GM12864 (cell line): ENCODE data around the gene VRK2.
"Not testable (repeated sequence)": the region's sequence is repeated elsewhere in the genome, so short reads cannot be mapped to it uniquely, and the experiment has no call there.

Experiments
- DNase-seq: peaks from one replicate; pipeline ENCODE4 v3.0.0-alpha.2; 2011; ENCODE audit warnings: low read depth
- H3K4me3 ChIP-seq: 2 replicates; pipeline ENCODE4 v1.5.1; 2011; ENCODE audit warnings: mild to moderate bottlenecking, low read depth, low read length, control low read depth
- TF ChIP-seq, protein P1 (sequence below): IDR thresholded peaks from 2 replicates; pipeline ENCODE4 v1.5.1; 2011; ENCODE audit warnings: low read depth, mild to moderate bottlenecking, moderate library complexity, low read length, control low read depth, inconsistent platforms; ENCODE audit errors: missing control alignments

VRK2 gene

DNA sequence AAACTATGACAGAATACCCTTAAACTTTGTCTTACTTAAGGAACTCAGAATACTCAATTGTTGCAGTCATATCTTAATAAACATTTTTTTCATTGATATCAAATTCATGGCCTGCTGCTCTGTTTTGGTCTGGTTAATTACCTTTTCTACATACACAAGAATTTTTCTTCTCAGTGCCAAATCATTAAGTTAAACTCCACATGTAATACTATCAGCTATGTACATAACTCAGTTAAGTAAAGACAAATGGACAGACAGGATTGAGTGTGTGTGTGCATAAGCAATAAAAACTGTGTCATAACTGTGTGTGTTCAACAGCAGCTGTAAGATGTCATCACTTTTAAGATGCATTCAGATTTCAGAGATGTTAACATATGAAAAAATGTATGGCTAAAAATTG, 34.4 kb downstream of the VRK2 start:
- no peak for DNase-seq
- no peak overlapping the region for H3K4me3 ChIP-seq
- TF ChIP-seq, protein P1, sequence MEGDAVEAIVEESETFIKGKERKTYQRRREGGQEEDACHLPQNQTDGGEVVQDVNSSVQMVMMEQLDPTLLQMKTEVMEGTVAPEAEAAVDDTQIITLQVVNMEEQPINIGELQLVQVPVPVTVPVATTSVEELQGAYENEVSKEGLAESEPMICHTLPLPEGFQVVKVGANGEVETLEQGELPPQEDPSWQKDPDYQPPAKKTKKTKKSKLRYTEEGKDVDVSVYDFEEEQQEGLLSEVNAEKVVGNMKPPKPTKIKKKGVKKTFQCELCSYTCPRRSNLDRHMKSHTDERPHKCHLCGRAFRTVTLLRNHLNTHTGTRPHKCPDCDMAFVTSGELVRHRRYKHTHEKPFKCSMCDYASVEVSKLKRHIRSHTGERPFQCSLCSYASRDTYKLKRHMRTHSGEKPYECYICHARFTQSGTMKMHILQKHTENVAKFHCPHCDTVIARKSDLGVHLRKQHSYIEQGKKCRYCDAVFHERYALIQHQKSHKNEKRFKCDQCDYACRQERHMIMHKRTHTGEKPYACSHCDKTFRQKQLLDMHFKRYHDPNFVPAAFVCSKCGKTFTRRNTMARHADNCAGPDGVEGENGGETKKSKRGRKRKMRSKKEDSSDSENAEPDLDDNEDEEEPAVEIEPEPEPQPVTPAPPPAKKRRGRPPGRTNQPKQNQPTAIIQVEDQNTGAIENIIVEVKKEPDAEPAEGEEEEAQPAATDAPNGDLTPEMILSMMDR = no peak

DNA sequence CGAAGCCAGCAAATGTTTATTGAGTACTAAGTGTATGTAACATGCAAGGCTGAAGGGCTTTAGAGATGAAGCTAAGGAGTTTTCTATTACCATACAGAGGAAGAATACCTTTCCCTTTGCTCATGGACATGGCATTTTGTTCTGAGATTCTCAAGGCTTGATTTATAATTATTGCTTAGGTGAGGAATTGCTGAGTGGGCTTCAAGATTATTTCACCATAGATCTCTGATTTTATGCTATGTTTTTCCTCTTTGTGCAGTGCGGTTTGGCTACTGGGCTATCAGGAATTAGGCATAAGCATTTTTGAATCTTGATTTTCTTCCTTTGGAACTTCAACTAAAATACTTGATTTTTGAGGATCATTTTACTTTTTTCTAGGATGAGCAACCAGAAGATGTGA, 42.5 kb downstream of the VRK2 start:
- TF ChIP-seq, protein P1 = no peak
- no peak for DNase-seq

GRCh38 chr2:58092772-58093171, 46.2 kb downstream of the VRK2 start:
- DNase-seq, H3K4me3 ChIP-seq: not testable (repeated sequence)

More for the DNA sequence above, 42.5 kb downstream of the VRK2 start:
- no peak overlapping the region for H3K4me3 ChIP-seq

- no peak overlapping the region for H3K4me3 ChIP-seq
- no peak for DNase-seq
- TF ChIP-seq, protein P1 = no peak
Measured at GRCh38 chr2:58097025-58097424, 50.4 kb downstream of the VRK2 start.

DNA sequence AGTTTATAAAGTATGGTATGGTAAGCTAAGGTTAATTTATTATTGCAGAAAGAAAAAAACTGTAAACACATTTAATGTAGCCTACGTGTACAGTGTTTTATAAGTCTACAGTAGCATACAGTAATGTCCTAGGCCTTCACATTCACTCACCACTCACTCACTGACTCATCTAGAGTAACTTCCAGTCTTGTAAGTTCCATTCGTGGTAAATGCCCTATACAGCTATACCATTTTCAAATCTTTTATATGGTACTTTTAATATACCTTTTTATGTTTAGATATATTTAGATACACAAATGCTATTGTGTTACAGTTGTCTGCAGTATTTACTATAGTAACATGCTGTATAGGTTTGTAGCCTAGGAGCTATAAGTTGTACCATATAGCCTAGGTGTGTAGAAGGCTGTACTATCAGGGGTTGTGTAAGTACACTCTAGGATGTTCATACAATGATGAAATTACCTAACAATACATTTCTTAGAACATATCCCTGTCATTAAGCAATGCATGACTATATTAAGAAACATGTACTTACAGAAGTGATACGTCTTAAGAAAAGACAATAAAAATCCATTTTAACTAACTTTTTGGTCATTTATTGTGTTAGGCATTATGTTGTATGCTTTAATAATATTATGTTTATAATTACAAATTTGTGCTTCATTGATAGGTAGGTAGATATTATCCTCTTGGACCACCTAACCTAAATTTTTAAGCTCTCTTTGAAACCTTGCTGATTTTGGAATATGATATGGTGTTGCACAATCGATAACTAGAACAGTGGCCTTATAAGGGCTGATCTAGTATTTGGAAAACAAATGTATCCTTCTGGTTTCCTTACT, 51.9 kb downstream of the VRK2 start:
- H3K4me3 ChIP-seq = no peak overlapping the region
- TF ChIP-seq, protein P1 = no peak
- DNase-seq = no peak

GRCh38 chr2:58099096-58099769, 52.6 kb downstream of the VRK2 start:
- no peak for DNase-seq
- TF ChIP-seq, protein P1 = no peak
- H3K4me3 ChIP-seq = no peak overlapping the region

- DNase-seq = no peak
- no peak overlapping the region for H3K4me3 ChIP-seq
- TF ChIP-seq, protein P1 = no peak
Measured at GRCh38 chr2:58101500-58101899, 54.9 kb downstream of the VRK2 start.
